Measurements from ENCODE around the gene SLCO6A1. TPM values are rescaled to one million over a fixed set of nuclear protein-coding genes. Genes with fewer than 3 reads are reported as not detected.

SLCO6A1 gene
- total RNA-seq, 1 experiment from 2014 or later: not detected

- BruUV-seq (replicated peaks): no TSS peak
- no peak for DNase-seq (ENCODE audit: unreplicated experiment)
- Mint-ChIP-seq H3K27ac (ENCODE audit: low read depth, unreplicated experiment) (no peak overlapping the region), H3K27me3 (ENCODE audit: insufficient read depth, unreplicated experiment) (no peaks in the 10 kb centered on the region), H3K36me3 (ENCODE audit: insufficient read depth, unreplicated experiment) (no peaks in the 10 kb centered on the region), H3K4me1 (ENCODE audit: insufficient read depth, unreplicated experiment) (no peaks in the 10 kb centered on the region), H3K4me3 (ENCODE audit: unreplicated experiment) (no peak overlapping the region), H3K9me3 (ENCODE audit: unreplicated experiment) (no peaks in the 10 kb centered on the region)
- TF ChIP-seq CTCF (IDR thresholded peaks at IDR 0.05; ENCODE audit: unreplicated experiment): no peak
- ChIA-PET POLR2A (no interaction called here), CTCF (no interaction called here)
- intact Hi-C loops (cut with micrococcal nuclease): no loop called here
Observed at GRCh38 chr5:102368392-102368791, 130.4 kb downstream of the SLCO6A1 start.

GRCh38 chr5:102341681-102342288 lies 157.0 kb downstream of the SLCO6A1 start:
- no peaks in the 10 kb centered on the region for H3K36me3 Mint-ChIP-seq (ENCODE audit: insufficient read depth, unreplicated experiment)
- TF ChIP-seq CTCF (IDR thresholded peaks at IDR 0.05; ENCODE audit: unreplicated experiment): no peak
- no peaks in the 10 kb centered on the region for H3K27me3 Mint-ChIP-seq (ENCODE audit: insufficient read depth, unreplicated experiment)
- intact Hi-C loops (cut with micrococcal nuclease): no loop called here
- no peak overlapping the region for H3K27ac Mint-ChIP-seq (ENCODE audit: low read depth, unreplicated experiment)
- no peaks in the 10 kb centered on the region for H3K9me3 Mint-ChIP-seq (ENCODE audit: unreplicated experiment)
- H3K4me1 Mint-ChIP-seq (ENCODE audit: insufficient read depth, unreplicated experiment): no peaks in the 10 kb centered on the region
- POLR2A ChIA-PET: no interaction called here
- H3K4me3 Mint-ChIP-seq (ENCODE audit: unreplicated experiment): no peak overlapping the region
- BruUV-seq (replicated peaks): no TSS peak
- peak; percentile 45 for DNase-seq (ENCODE audit: unreplicated experiment)
- CTCF ChIA-PET: interaction anchor here (0.7 to 0.9 kb wide), 2 partner anchors 14 to 213 kb away, joined by 3 to 4 read pairs; no protein-coding TSS in a partner anchor

- no TSS peak for BruUV-seq (replicated peaks)
- Mint-ChIP-seq H3K4me3 (ENCODE audit: unreplicated experiment) (no peak overlapping the region), H3K9me3 (ENCODE audit: unreplicated experiment) (peaks cover 14% of the 10 kb centered on the region), H3K27me3 (ENCODE audit: insufficient read depth, unreplicated experiment) (no peaks in the 10 kb centered on the region), H3K27ac (ENCODE audit: low read depth, unreplicated experiment) (no peak overlapping the region), H3K4me1 (ENCODE audit: insufficient read depth, unreplicated experiment) (no peaks in the 10 kb centered on the region), H3K36me3 (ENCODE audit: insufficient read depth, unreplicated experiment) (no peaks in the 10 kb centered on the region)
- intact Hi-C loops (cut with micrococcal nuclease): no loop called here
- DNase-seq (ENCODE audit: unreplicated experiment): no peak
- ChIA-PET POLR2A (no interaction called here), CTCF (no interaction called here)
- no peak for TF ChIP-seq CTCF (IDR thresholded peaks at IDR 0.05; ENCODE audit: unreplicated experiment)
Observed at GRCh38 chr5:102324714-102325113, 174.1 kb downstream of the SLCO6A1 start.

Other genes starting within 250 kb of the SLCO6A1 start
- gene SLCO4C1, start 202.7 kb downstream of the SLCO6A1 start, total RNA-seq (2022): not detected in 2 replicates